Skeletal muscle satellite cell (primary cell): Measurements from ENCODE around the gene NEB.

Experiments used
- H3K27me3 ChIP-seq: 2 replicates; pipeline ENCODE4 v1.7.0; 2013; ENCODE audit warnings: low read length; ENCODE audit not compliant: control insufficient read depth, insufficient read depth
- H3K36me3 ChIP-seq: 2 replicates; pipeline ENCODE4 v1.7.0; 2013; ENCODE audit warnings: mild to moderate bottlenecking, control low read depth, low read length; ENCODE audit not compliant: insufficient read depth
- H3K4me1 ChIP-seq: 2 replicates; pipeline ENCODE4 v1.7.0; 2013; ENCODE audit warnings: low read length; ENCODE audit not compliant: control insufficient read depth, insufficient read depth
- H3K4me2 ChIP-seq: 2 replicates; pipeline ENCODE4 v1.7.0; 2013; ENCODE audit warnings: mild to moderate bottlenecking, low read length
- H3K4me3 ChIP-seq: 2 replicates; pipeline ENCODE4 v1.7.0; 2013; ENCODE audit warnings: low read length
- H3K9ac ChIP-seq: 2 replicates; pipeline ENCODE4 v1.7.0; 2013; ENCODE audit warnings: mild to moderate bottlenecking, low read depth, low read length, moderate library complexity
- H3K9me3 ChIP-seq: replicated peaks from 2 replicates; pipeline ENCODE4 v1.7.0; 2013; ENCODE audit warnings: mild to moderate bottlenecking, control low read depth, low read length

NEB gene

GRCh38 chr2:151484100-151484499 is 250.2 kb downstream of the NEB start:
- Histone ChIP-seq H3K9me3 (no peaks in the 10 kb centered on the region), H3K4me3 (no peak overlapping the region), H3K36me3 (peaks cover 22% of the 10 kb centered on the region), H3K4me2 (no peak overlapping the region), H3K27me3 (no peaks in the 10 kb centered on the region), H3K4me1 (no peaks in the 10 kb centered on the region), H3K9ac (no peak overlapping the region)

DNA sequence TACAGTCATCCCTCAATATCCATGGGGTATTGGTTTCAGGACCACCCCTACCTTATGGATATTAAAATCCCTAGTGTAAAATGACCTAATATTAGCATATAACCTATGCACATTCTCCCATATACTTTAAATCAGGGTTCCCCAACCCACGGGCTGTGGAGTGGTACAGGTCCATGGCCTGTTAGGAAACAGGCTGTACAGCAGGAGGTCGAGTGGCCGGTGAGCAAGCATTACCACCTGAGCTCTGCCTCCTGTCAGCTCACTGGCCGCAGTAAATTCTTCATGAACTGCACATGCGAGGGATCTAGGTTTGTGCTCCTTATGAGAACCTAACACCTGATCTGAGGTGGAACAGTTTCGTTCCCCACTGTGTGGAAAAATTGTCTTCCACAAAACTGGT is 250.7 kb downstream of the NEB start:
- H3K9me3 ChIP-seq, result no peaks in the 10 kb centered on the region
- H3K4me1 ChIP-seq, result no peaks in the 10 kb centered on the region
- H3K27me3 ChIP-seq, result no peaks in the 10 kb centered on the region
- H3K4me2 ChIP-seq, result no peak overlapping the region
- H3K4me3 ChIP-seq, result no peak overlapping the region
- peaks cover 22% of the 10 kb centered on the region for H3K36me3 ChIP-seq
- H3K9ac ChIP-seq, result no peak overlapping the region

DNA sequence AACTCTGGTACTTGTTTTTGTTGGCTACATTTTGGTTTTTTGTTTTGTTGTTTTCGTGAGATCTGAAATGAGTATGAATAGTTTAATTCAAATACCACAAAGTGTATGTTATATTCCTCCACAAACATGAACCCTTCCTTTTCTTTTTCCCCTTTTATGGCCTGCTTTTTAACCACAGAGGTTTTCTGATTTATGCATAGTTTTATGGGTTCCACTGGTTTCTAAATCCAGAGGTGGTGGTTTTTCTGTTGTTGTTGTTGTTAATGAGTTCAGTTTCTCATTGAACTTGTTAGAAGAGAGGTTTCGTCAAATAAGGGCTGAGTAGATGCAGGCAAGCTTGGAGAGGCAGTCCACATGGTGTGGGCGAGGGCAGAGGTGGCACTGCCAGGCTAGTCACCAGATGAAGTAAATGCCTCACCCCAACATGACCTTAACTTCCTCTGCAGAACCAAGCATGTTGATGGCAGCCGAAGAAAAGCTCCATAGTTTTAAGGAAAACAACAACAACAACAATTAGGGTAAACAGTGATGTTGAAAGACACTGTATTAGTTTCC is 252.0 kb downstream of the NEB start:
- Histone ChIP-seq H3K36me3 (peaks cover 26% of the 10 kb centered on the region), H3K9ac (no peak overlapping the region), H3K4me2 (no peak overlapping the region), H3K9me3 (no peaks in the 10 kb centered on the region), H3K4me3 (no peak overlapping the region), H3K27me3 (no peaks in the 10 kb centered on the region), H3K4me1 (no peaks in the 10 kb centered on the region)

- Histone ChIP-seq H3K4me1 (no peaks in the 10 kb centered on the region), H3K4me2 (no peak overlapping the region), H3K36me3 (peaks cover 26% of the 10 kb centered on the region), H3K4me3 (no peak overlapping the region), H3K27me3 (no peaks in the 10 kb centered on the region), H3K9ac (no peak overlapping the region), H3K9me3 (no peaks in the 10 kb centered on the region)
Observed at GRCh38 chr2:151481744-151482143, 252.5 kb downstream of the NEB start.

- H3K36me3 ChIP-seq, result peaks cover 37% of the 10 kb centered on the region
- no peaks in the 10 kb centered on the region for H3K9me3 ChIP-seq
- H3K27me3 ChIP-seq, result no peaks in the 10 kb centered on the region
- no peak overlapping the region for H3K9ac ChIP-seq
- H3K4me2 ChIP-seq, result no peak overlapping the region
- H3K4me1 ChIP-seq, result no peaks in the 10 kb centered on the region
- H3K4me3 ChIP-seq, result no peak overlapping the region
Observed at GRCh38 chr2:151478011-151478410, 256.3 kb downstream of the NEB start.

GRCh38 chr2:151476287-151476686 is 258.0 kb downstream of the NEB start:
- H3K36me3 ChIP-seq, result peaks cover 35% of the 10 kb centered on the region

GRCh38 chr2:151475071-151475470 is 259.2 kb downstream of the NEB start:
- H3K4me1 ChIP-seq, result no peaks in the 10 kb centered on the region
- H3K27me3 ChIP-seq, result no peaks in the 10 kb centered on the region
- no peak overlapping the region for H3K4me2 ChIP-seq
- peaks cover 38% of the 10 kb centered on the region for H3K36me3 ChIP-seq
- no peak overlapping the region for H3K4me3 ChIP-seq
- H3K9me3 ChIP-seq, result no peaks in the 10 kb centered on the region
- H3K9ac ChIP-seq, result no peak overlapping the region

More at GRCh38 chr2:151476287-151476686, 258.0 kb downstream of the NEB start:
- Histone ChIP-seq H3K27me3 (no peaks in the 10 kb centered on the region), H3K4me1 (no peaks in the 10 kb centered on the region), H3K9ac (no peak overlapping the region), H3K4me2 (no peak overlapping the region), H3K4me3 (no peak overlapping the region), H3K9me3 (no peaks in the 10 kb centered on the region)

- Histone ChIP-seq H3K4me1 (no peaks in the 10 kb centered on the region), H3K36me3 (peaks cover 49% of the 10 kb centered on the region), H3K4me3 (no peak overlapping the region), H3K4me2 (no peak overlapping the region), H3K9ac (no peak overlapping the region), H3K27me3 (no peaks in the 10 kb centered on the region), H3K9me3 (no peaks in the 10 kb centered on the region)
Observed at GRCh38 chr2:151472966-151473365, 261.3 kb downstream of the NEB start.

- Histone ChIP-seq H3K27me3 (no peaks in the 10 kb centered on the region), H3K9ac (no peak overlapping the region), H3K9me3 (no peaks in the 10 kb centered on the region), H3K4me1 (no peaks in the 10 kb centered on the region), H3K4me2 (no peak overlapping the region), H3K4me3 (no peak overlapping the region), H3K36me3 (peaks cover 59% of the 10 kb centered on the region)
Observed at GRCh38 chr2:151470556-151470955, 263.7 kb downstream of the NEB start.

DNA sequence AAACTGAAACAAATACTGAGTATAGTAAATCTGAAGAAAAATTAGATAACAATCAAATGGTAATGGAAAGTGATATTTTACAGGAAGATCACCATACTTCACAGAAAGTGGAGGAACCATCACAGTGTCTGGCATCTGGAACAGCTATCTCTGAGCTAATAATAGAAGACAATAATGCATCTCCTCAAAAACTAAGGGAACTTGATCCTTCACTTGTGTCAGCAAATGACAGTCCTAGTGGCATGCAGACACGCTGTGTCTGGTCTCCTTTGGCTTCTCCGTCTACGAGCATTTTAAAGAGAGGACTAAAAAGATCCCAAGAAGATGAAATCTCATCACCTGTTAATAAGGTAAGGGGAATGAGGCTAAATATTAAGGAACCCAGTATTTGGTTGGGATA is 268.5 kb downstream of the NEB start:
- peaks cover 80% of the 10 kb centered on the region for H3K36me3 ChIP-seq
- no peaks in the 10 kb centered on the region for H3K27me3 ChIP-seq
- H3K4me1 ChIP-seq, result no peaks in the 10 kb centered on the region
- H3K9ac ChIP-seq, result no peak overlapping the region
- no peak overlapping the region for H3K4me2 ChIP-seq
- no peak overlapping the region for H3K4me3 ChIP-seq
- no peaks in the 10 kb centered on the region for H3K9me3 ChIP-seq

- Histone ChIP-seq H3K9me3 (no peaks in the 10 kb centered on the region), H3K36me3 (peaks cover 75% of the 10 kb centered on the region), H3K9ac (no peak overlapping the region), H3K4me1 (no peaks in the 10 kb centered on the region), H3K27me3 (no peaks in the 10 kb centered on the region), H3K4me3 (no peak overlapping the region), H3K4me2 (no peak overlapping the region)
Observed at GRCh38 chr2:151459358-151459757, 274.9 kb downstream of the NEB start.

DNA sequence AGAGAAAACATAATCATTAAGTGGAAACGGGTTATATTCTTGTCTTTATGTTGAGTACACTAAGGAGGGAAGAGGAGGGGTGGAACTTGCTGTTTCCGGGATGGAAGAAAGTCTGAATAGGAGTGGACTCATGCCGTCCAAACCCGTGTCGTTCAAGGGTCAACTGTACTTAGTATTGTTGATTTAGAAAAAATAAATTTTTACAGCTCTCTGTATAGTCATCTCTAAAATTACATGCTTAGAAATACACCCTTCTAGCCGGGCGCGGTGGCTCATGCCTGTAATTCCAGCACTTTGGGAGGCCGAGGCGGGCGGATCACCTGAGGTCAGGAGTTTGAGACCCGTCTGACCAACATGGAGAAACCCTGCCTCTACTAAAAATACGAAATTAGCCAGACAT is 295.1 kb downstream of the NEB start:
- Histone ChIP-seq H3K27me3 (no peaks in the 10 kb centered on the region), H3K4me2 (no peak overlapping the region), H3K4me1 (no peaks in the 10 kb centered on the region), H3K4me3 (no peak overlapping the region), H3K36me3 (peaks cover 69% of the 10 kb centered on the region), H3K9me3 (no peaks in the 10 kb centered on the region), H3K9ac (no peak overlapping the region)
